ENCODE results near the gene NEU3.
"Not testable (repeated sequence)": the region's sequence is repeated elsewhere in the genome, so short reads cannot be mapped to it uniquely, and the experiment has no call there.

NEU3 gene

DNA sequence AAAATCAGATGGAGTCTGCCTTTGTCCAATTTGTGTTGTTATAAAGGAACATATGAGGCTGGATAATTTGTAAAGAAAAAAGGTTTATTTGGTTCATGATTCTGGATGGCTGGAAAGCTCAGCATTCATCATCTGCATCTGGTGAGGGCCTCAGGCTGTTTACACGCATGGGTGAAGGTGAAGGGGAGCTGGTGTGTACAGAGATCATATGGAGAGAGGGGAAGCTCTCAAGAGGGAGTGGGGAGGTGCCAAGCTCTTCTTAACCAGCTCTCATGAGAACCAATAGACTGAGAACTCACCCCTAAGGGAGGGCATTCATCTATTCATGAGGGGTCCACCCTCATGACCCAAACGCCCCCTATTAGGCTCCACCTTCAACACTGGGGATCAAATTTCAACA, 40.0 kb downstream of the NEU3 start:
- no peak for DNase-seq (ENCODE audit: low read depth in 2 of 2, low spot score in 1 of 2)

DNA sequence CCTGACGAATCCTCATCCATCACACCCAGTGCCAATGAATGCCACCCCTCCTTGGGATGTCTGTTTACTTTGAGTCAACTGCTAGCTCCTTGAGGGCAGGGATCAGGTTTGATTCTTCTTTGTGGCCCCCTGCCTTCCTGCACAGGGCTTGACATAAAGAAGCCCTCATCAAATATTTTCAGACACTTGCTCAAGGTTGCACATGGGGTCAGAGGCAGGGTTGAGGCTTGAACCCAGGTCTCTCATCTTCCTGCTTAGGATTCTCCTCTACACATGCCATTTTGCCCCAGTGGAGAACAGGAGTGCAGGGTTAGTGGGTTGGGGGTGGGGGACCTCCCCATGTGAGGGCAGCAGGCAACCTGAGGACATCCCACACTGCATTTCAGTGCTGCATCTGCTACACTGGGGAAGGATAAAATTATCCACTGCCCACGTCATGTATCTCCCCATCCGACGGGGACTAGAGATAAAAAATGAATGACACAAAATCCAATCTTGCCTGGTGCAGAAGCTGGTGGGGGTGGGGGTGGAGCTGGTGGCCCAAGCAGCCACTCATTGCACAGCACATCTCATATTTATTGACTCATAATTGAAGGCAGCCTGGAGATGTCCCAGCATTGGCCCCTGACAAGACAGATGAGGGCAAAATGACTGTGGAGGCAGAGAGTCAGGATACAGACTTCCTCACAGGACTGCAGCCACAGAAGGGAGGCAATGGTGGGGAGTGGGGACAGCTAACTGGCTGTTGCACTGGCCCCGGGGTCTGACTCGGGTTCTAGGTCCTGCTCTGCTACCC, 41.3 kb downstream of the NEU3 start:
- no peak for DNase-seq (ENCODE audit: low read depth in 2 of 2, low spot score in 1 of 2)

GRCh38 chr11:75031224-75031753, 42.6 kb downstream of the NEU3 start:
- no peak for DNase-seq (ENCODE audit: low read depth in 2 of 2, low spot score in 1 of 2)

- peak; percentile 9 to 43 for DNase-seq (ENCODE audit: low read depth in 2 of 2, low spot score in 1 of 2)
Measured at GRCh38 chr11:75031771-75032549, 43.2 kb downstream of the NEU3 start.

DNA sequence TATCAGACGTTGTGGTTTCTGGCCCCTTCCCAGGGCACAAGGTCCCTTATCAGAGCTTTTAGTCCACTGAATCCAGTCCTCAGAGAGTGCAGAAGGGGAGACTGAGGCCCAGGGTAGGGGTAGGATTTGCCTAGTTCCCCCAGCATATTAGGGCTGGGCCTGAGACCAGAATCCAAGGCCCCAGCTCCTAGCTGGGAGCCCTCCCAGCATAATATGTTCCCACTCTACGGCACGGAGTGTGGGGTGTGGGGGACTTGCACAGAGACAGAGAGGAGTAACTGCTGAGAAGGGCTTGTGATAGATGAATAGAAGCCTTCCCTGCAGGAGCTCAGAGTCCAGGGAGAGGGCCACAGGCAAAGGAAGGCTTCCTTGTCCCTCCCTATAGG, 43.8 kb downstream of the NEU3 start:
- no peak for DNase-seq (ENCODE audit: low read depth in 2 of 2, low spot score in 1 of 2)

GRCh38 chr11:75033916-75034315, 45.2 kb downstream of the NEU3 start:
- no peak for DNase-seq (ENCODE audit: low read depth in 2 of 2, low spot score in 1 of 2)

DNA sequence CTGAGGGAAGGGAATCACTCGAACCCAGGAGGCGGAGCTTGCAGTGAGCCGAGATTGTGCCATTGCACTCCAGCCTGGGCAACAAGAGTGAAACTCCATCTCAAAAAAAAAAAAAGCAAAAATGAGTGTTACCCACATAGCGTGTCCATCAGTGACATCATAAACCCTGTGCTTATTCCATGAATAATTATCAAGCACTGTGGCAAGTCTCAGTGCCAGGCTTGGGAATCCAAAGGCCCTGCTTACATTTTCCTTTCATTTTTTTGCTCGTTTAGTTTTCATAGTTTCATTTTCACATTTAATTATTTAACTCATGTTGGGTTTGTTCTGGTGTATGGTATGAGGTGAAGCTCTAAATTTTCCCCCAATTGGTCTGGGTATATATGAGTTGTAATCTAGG, 46.5 kb downstream of the NEU3 start:
- DNase-seq (ENCODE audit: low read depth in 2 of 2, low spot score in 1 of 2): no peak

DNA sequence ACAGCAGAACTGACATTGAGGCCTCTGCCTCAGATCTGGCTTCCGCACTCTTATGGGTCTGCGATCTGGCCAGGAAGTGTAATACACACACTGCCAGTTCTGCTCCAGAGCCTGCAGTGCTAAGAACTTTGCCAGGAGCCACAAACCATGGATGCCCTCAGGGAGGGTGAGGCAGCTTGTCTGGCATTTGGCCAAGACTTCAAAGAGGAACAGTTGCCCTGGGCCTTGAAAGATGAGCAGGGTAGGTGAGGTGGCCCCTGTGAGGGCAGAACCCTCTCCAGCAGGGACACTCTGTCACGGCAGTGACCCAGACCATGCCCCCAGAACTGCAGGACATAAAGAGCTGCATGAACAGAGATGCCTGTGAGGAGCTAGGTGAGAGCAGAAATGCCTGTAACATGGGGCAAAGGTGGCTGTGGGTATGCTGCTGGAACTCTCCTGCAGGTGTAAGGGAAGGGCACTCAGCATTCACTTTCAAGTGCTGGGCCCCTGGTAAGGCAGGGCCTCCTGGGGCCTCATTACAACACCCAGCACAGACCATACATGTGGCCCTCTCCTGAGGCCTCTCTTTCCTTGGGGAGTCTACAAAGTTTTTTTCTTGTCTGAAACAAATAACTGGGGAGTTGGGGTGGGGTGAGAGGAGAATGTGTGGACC, 47.3 kb downstream of the NEU3 start:
- DNase-seq (ENCODE audit: low read depth in 2 of 2, low spot score in 1 of 2): no peak

- no peak for DNase-seq (ENCODE audit: low read depth in 2 of 2, low spot score in 1 of 2)
Measured at GRCh38 chr11:75040167-75040770, 51.5 kb downstream of the NEU3 start.

DNA sequence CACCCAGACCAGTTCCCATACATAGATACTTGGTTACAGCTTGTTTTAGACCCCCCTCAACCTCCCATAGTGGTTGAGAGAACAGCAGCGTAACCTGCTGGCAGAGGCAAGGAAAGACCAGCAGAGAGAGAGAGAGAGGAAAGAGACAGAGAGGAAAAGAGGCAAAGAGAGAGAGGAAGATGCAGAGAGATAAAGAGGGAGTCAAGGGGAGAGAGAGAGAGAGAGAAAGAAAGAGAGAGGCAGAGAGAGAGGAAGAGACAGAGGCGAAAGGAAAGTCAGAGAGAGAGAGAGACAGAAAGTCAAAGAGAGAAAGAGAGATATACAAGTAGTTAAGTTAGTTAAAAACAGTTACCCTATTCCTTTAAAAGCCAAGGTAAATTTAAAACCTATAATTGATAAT, 52.5 kb downstream of the NEU3 start:
- DNase-seq (ENCODE audit: low read depth in 2 of 2, low spot score in 1 of 2): no peak

GRCh38 chr11:75041821-75042220, 53.1 kb downstream of the NEU3 start:
- DNase-seq (ENCODE audit: low read depth in 2 of 2, low spot score in 1 of 2): not testable (repeated sequence)

GRCh38 chr11:75044381-75045170, 55.8 kb downstream of the NEU3 start:
- not testable (repeated sequence) for DNase-seq (ENCODE audit: low read depth in 2 of 2, low spot score in 1 of 2)

DNA sequence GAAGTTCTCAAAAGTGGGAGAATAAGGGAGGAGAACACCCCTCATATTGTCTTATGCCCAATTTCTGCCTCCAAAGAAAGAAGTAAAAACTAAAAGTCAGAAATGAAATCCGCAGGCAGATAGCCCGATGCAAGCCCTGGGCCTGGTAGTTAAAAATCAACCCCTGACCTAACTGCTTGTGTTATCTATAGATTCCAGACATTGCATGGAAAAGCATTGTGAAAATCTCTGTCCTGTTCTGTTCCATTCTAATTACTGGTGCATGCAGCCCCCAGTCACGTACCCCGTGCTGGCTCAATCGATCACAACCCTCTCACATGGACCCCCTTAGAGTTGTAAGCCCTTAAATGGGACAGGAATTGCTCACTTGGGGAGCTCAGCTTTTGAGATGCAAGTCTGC, 57.9 kb downstream of the NEU3 start:
- not testable (repeated sequence) for DNase-seq (ENCODE audit: low read depth in 2 of 2, low spot score in 1 of 2)

- no peak for DNase-seq (ENCODE audit: low read depth in 2 of 2, low spot score in 1 of 2)
Measured at GRCh38 chr11:75047191-75047590, 58.5 kb downstream of the NEU3 start.

- not testable (repeated sequence) for DNase-seq (ENCODE audit: low read depth in 2 of 2, low spot score in 1 of 2)
Measured at GRCh38 chr11:75049501-75050266, 61.0 kb downstream of the NEU3 start.

GRCh38 chr11:75050516-75050915, 61.8 kb downstream of the NEU3 start:
- DNase-seq (ENCODE audit: low read depth in 2 of 2, low spot score in 1 of 2): no peak

GRCh38 chr11:75051043-75051442, 62.3 kb downstream of the NEU3 start:
- no peak for DNase-seq (ENCODE audit: low read depth in 2 of 2, low spot score in 1 of 2)

DNA sequence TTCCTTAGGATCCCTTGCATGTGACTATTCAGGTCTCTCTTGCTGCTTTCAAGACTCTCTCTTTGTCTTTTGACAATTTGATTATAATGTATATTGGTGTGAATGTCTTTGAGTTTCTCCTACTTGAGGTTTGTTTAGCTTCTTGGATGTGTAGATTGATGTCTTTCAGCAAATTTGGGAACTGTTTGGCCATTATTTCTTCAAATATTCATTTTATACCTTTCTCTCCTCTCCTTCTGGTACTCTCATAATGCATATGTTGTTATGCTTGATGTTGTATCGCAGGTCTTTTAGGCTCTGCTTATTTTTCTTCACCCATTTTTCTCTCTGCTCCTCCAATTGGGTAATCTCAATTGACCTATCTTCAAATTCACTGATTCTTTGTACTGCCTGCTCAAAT, 63.7 kb downstream of the NEU3 start:
- DNase-seq (ENCODE audit: low read depth in 2 of 2, low spot score in 1 of 2): no peak

DNA sequence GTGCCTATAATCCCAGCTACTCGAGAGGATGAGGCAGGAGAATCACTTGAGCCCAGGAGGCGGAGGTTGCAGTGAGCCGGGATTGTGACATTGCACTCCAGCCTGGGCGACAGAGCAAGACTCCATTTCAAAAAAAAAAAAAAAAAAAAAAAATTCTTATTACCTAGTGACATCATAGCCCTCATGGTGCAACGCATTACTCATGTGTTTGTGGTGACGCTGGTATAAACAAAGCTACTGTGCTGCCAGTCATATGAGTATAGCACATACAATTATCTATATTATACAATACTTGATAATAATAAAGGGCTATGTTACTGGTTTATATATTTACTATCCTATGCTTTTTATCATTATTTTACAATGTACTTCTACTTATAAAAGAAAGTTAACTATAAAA, 66.8 kb downstream of the NEU3 start:
- no peak for DNase-seq (ENCODE audit: low read depth in 2 of 2, low spot score in 1 of 2)

DNA sequence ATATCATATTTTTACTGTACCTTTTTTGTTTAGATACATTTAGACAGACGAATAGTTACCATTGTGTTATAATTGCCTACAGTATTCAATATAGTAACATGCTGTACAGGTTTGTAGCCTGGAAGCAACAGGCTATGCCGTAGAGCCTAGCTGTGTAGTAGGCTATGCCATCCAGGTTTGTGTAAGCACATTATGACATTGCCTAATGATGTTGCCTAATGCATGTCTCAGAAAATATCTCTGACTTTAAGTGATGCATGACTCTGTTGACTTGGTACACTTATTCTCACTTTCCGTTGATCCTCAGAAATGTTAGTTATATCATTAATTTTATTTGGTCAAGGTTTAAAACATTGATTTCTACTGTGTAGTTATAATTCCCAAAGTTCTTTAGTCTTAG, 68.1 kb downstream of the NEU3 start:
- no peak for DNase-seq (ENCODE audit: low read depth in 2 of 2, low spot score in 1 of 2)

Measured in stimulated activated CD8-positive, alpha-beta memory T cell treated with anti-CD3 and anti-CD28 coated beads, Interleukin-4, amount 100 ng/mL, for 4 hours (primary cell).